GM13977 (cell line): ENCODE data around the gene ZNF492.

ENCODE experiments used
- DNase-seq: peaks from one replicate; pipeline ENCODE4 v3.0.0; 2012; ENCODE audit warnings: low spot score
- in situ Hi-C: fragments of 300-500 bp; cut with MboI; formaldehyde crosslinking; loops from one replicate; pipeline ENCODE4 v1.12.0; 2022; ENCODE audit warnings: low sequenced_read_pairs, low pct_unique_long_range_greater_than_20kb, mixed read lengths, inconsistent platforms; ENCODE audit not compliant: unreplicated experiment
- TF ChIP-seq, protein P1 (sequence below): IDR thresholded peaks from 2 replicates; pipeline ENCODE4 v1.5.1; 2012; ENCODE audit warnings: mild to moderate bottlenecking, control low read depth; ENCODE audit not compliant: insufficient read depth; ENCODE audit errors: extremely low read depth, missing control alignments

The ZNF492 gene

DNA sequence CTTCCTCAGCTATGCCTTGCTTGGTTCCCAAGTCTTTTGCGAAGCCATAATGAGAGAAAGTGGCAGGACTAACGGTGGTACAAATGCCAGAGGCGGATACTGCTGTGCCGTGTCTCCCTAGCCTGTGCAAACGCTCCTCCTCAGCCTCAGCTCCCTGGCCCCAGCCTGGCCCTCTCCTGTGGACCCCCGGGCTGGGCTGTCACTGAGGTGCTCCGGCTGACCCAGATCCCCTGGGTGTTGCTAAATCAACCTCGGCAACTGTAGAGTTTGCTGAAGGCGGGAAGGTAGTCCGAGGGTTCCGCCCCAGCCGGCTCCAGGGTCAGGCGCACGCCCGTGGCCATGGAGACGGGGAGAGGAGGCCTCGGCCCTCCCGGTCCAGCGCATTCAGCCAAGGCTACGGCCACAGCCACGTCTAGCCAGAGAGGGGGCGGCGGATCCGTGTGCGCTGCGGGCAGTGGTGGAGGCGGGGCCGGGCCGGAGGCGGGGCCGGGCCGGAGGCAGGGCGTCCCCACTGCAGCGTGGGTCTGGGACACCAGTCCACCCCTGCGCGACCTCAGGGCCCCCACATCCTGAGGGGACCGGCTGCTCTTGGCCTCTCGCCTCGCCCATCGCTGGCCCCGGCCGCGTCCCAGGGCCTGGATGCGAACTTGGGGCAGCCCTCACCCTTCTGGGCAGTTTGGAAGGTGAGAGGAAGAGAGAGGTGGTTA is 16.4 kb upstream of the ZNF492 start:
- no peak for DNase-seq
- TF ChIP-seq, protein P1, sequence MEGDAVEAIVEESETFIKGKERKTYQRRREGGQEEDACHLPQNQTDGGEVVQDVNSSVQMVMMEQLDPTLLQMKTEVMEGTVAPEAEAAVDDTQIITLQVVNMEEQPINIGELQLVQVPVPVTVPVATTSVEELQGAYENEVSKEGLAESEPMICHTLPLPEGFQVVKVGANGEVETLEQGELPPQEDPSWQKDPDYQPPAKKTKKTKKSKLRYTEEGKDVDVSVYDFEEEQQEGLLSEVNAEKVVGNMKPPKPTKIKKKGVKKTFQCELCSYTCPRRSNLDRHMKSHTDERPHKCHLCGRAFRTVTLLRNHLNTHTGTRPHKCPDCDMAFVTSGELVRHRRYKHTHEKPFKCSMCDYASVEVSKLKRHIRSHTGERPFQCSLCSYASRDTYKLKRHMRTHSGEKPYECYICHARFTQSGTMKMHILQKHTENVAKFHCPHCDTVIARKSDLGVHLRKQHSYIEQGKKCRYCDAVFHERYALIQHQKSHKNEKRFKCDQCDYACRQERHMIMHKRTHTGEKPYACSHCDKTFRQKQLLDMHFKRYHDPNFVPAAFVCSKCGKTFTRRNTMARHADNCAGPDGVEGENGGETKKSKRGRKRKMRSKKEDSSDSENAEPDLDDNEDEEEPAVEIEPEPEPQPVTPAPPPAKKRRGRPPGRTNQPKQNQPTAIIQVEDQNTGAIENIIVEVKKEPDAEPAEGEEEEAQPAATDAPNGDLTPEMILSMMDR, result no peak
- in situ Hi-C loops, result no loop called here

DNA sequence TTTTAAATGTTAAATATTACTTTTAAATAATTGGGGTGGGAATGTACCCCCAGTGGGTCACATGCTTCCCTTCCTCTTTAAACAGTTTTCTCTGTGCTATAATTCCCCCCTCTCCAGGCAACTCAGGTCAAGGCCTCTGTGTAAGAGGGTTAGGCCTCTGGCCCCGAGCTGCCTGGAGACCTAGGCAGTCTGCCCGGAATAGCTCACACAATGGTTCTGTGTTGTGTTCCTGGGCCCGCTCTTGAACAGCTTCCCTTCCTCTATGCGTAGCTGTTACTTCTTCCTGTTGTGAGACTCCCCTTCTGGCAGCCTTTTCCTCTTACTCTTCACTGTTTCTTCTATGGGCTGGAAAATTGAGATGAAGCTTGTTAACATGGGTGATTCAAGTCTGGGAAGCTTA is 14.8 kb upstream of the ZNF492 start:
- TF ChIP-seq, protein P1, result no peak
- DNase-seq, result no peak
- in situ Hi-C loops, result no loop called here

DNA sequence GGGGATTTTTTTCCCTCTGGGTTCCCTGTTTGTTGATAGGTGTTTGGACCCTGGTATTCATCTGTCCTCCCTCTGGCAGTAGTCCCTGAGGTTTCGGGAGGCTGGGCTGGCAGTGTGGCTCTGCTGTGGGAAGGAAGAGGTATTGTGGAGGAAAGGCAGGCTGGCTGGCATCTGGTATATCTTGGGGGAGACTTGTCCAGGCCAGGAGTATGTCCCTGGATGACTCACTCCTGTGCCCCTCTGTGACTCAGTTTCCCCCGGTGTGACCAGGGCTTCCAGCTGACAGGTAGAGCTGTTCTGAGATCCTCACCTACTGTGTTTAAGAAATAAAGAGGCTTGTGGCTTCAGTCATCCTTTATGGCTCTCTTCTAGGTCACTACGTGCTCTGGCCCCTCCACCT is 14.2 kb upstream of the ZNF492 start:
- DNase-seq, result no peak
- TF ChIP-seq, protein P1, result no peak
- in situ Hi-C loops, result no loop called here

DNA sequence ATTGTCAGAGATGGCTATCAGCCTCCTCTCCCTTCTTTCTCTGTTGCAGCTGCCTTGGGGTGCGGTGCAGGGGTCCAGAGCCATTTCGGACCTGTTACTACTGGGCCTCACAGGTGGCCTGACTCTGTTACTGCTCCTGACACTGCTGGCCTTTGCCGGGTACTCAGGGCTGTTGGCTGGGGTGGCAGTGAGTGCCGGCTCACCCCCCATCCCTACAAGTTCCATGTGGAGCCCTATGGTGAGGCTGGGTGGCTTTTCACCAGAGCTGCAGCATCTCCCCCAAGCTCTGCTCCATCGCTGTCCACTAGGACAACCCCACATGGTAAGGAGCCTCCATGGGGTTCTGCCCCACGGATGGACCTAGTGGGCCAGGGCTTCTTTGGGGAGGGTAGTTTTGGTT is 13.7 kb upstream of the ZNF492 start:
- DNase-seq, result no peak
- TF ChIP-seq, protein P1, result no peak
- in situ Hi-C loops, result no loop called here

DNA sequence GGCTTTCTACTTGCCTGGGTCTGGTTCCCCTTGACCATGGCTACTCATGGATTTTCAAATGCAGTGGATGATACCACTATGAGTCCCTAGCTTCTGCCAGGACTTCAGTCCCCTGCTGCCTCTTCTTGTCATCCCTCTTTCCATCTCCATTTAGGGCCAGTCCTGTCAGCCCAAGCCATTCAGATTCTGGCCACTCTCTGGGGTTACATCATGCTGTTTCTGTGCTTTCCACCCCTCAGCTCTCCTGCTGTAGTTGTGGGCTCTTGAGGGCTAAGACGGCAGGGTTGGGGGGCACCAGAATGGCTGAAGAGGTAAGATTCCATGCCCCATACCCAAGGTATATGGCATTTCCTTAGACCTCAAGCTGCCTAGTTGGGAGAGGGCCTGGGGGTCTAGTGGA is 13.2 kb upstream of the ZNF492 start:
- TF ChIP-seq, protein P1, result no peak
- in situ Hi-C loops, result no loop called here
- DNase-seq, result no peak

DNA sequence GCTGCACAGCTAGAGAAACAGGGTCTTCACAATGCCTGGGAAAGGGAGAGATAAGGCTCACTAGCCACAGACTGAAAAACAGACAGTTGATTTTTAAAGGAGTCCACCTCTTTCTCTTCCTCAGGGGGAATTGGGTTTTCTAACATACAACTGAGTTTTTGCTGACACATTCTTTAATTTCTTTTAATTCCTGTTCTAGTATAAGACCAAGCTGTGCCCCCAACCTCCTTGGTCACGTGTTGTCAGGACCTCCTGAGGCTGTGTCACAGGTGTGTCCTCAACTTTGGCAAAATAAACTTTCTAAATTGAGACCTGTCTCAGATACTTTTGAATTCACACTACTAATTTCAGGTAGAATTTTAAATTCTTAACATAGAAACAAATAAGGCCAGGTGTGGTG is 12.1 kb upstream of the ZNF492 start:
- TF ChIP-seq, protein P1, result no peak
- in situ Hi-C loops, result no loop called here

More for the DNA sequence above, 12.1 kb upstream of the ZNF492 start:
- DNase-seq, result no peak
